Breast epithelium (tissue), 3 donors: ENCODE data around the gene CNTNAP2.

Experiments
- POLR2A ChIP-seq: fragments of 450-650 bp; IDR thresholded peaks from one replicate; pipeline ENCODE4 v1.6.1; 2016; ENCODE audit warnings: antibody characterized with exemption, mild to moderate bottlenecking, moderate library complexity
- TF ChIP-seq, protein P1 (sequence below), 3 donors: fragments of 450-650 bp; IDR thresholded peaks; one replicate each; pipeline ENCODE4 v1.5.1; 2016 to 2017; ENCODE audit warnings: antibody characterized with exemption in 3 of 3, mild to moderate bottlenecking in 3 of 3, moderate library complexity in 3 of 3

DNA sequence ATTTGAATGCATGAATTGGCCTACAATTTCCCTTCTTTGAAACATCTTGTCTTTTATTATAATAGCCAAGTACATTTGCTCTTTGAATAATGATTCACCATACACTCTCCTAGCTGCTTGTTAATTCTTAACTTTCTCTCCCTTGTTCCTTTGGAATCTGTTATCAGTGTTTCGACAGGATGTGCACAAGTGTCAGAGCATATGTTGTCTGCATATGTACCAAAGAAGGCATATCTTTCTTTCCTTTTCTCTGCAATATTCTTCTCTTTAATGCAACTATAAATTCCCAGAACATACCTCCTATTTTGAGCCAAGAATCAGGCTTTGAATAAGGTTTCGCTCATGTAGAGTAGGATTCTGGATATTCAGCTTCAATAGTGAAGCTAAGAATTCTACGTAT, 1625.7 kb downstream of the CNTNAP2 start:
- TF ChIP-seq, protein P1, sequence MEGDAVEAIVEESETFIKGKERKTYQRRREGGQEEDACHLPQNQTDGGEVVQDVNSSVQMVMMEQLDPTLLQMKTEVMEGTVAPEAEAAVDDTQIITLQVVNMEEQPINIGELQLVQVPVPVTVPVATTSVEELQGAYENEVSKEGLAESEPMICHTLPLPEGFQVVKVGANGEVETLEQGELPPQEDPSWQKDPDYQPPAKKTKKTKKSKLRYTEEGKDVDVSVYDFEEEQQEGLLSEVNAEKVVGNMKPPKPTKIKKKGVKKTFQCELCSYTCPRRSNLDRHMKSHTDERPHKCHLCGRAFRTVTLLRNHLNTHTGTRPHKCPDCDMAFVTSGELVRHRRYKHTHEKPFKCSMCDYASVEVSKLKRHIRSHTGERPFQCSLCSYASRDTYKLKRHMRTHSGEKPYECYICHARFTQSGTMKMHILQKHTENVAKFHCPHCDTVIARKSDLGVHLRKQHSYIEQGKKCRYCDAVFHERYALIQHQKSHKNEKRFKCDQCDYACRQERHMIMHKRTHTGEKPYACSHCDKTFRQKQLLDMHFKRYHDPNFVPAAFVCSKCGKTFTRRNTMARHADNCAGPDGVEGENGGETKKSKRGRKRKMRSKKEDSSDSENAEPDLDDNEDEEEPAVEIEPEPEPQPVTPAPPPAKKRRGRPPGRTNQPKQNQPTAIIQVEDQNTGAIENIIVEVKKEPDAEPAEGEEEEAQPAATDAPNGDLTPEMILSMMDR (IDR thresholded peaks at IDR 0.05) = no peak
- TF ChIP-seq POLR2A = no peak
